T-helper 9 cell (primary cell): ENCODE measurements around the gene AJAP1.

Experiments
- DNase-seq: peaks from one replicate; pipeline ENCODE4 v3.0.0-alpha.2; 2020

The AJAP1 gene

GRCh38 chr1:4633346-4633745 lies 21.1 kb upstream of the AJAP1 start:
- DNase-seq = no peak

GRCh38 chr1:4634156-4634792 lies 20.1 kb upstream of the AJAP1 start:
- DNase-seq = no peak

- no peak for DNase-seq
Observed at GRCh38 chr1:4634793-4635406, 19.5 kb upstream of the AJAP1 start.

- no peak for DNase-seq
Observed at GRCh38 chr1:4636186-4636585, 18.2 kb upstream of the AJAP1 start.

- DNase-seq = no peak
Observed at GRCh38 chr1:4636644-4637380, 17.6 kb upstream of the AJAP1 start.

- DNase-seq = no peak
Observed at GRCh38 chr1:4637616-4638344, 16.6 kb upstream of the AJAP1 start.

- DNase-seq = no peak
Observed at GRCh38 chr1:4638345-4638729, 16.1 kb upstream of the AJAP1 start.

- no peak for DNase-seq
Observed at GRCh38 chr1:4640931-4641330, 13.5 kb upstream of the AJAP1 start.

GRCh38 chr1:4647391-4647790 lies 7.0 kb upstream of the AJAP1 start:
- DNase-seq = no peak

- no peak for DNase-seq
Observed at GRCh38 chr1:4648657-4649056, 5.8 kb upstream of the AJAP1 start.

- DNase-seq = no peak
Observed at GRCh38 chr1:4650481-4650880, 3.9 kb upstream of the AJAP1 start.

GRCh38 chr1:4650981-4651380 lies 3.4 kb upstream of the AJAP1 start:
- DNase-seq = no peak

GRCh38 chr1:4652631-4653327 lies 1.6 kb upstream of the AJAP1 start:
- peak; percentile 54 for DNase-seq

GRCh38 chr1:4653328-4653660 lies 1.1 kb upstream of the AJAP1 start:
- DNase-seq = no peak

GRCh38 chr1:4654764-4655673 lies 610 bp downstream of the AJAP1 start:
- no peak for DNase-seq

- no peak for DNase-seq
Observed at GRCh38 chr1:4655674-4656532, 1.5 kb downstream of the AJAP1 start.

GRCh38 chr1:4656533-4657140 lies 2.2 kb downstream of the AJAP1 start:
- DNase-seq = no peak

- no peak for DNase-seq
Observed at GRCh38 chr1:4657244-4657789, 2.9 kb downstream of the AJAP1 start.

- no peak for DNase-seq
Observed at GRCh38 chr1:4657960-4658541, 3.6 kb downstream of the AJAP1 start.
